NCI-H1436 (cell line): ENCODE results near the gene PPP2R5C.

Experiments used
- DNase-seq: peaks from one replicate; lab custom pipeline; 2025; lab: John Stamatoyannopoulos, UW

PPP2R5C gene

DNA sequence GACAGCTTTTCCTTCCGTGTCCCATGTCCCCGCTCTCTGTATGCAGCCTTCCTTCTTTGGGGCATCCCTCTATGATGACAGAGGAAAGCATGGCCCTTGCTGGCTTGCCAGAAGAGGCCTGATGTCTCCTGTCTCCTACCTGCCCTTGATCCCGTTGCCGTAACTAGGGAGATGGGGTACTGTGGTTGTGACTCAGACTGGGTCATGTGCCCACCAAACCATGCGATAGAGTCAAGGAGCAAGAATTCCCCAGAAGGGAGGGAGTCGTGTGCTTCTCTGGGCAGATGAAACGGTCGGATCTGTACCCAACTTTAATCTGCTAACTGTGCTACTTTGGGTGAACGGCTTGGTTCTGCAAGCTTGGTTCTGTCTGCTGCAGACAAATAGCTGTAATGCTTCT, 103.8 kb downstream of the PPP2R5C start:
- no peak for DNase-seq

DNA sequence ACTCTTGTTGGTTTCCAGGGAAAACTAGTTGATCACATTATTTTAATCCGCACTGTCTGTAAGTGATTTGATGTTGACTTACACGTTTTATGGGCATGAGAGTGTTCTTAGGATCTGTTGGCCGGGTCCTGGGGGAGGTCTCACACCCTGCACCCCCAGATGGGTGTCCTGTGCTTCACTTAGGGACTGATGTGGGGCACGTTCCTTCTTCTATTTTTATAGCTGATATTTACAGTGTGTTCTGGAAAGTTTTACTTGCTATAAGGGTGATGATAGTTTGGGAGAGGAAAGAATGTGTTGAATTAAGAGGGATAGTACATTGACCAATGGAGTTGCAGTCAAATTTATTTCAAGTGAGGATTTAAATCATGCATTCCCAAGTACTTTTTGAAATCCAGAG, 106.3 kb downstream of the PPP2R5C start:
- no peak for DNase-seq

DNA sequence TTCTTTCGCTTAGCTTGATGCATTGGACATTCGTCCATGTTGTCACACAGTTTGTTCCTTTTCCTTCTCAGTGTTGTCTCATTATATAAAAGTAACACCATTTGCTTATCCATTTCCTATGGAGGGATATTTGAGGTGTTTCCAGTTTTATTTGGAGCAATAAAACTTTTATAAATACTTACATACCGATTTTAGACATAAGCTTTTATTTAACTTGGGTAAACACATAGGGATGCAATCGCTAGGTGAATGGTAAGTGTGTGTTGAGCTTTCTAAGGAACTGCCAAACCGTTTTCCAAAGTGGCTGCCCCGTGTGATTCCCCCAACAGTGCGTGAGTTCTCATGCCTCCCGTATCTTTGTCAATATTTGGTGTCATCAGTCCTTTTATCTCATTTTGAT, 107.7 kb downstream of the PPP2R5C start:
- no peak for DNase-seq

DNA sequence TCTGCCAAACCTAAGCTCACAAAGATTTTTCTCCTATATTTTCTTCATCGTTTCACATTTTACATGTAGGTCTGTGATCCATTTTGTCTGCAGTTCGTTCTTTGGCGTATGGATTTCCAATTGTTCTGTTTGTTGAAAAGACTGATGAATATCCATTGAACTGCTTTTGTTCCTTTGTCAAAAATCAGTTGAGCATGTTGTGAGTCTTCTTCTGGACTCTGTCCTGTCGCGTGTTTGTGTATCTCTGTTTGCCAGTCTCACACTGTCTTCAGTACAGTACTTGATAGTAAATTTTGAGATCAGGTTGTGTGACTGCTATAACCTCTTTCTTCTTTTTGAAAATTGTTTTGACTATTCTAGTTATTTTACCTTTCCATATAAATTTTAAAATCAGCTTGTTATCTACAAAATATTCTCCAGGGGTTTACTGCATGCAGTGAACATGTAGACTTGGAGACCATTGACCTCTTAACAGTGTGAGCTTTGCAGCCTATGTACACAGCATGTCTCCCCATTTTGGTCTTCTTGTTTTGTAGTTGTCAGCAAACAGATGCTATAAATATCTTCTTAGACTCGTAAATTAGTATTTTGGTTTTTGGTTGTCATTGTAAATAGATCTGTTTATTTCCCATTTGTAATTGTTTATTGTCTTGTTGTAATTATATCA, 108.9 kb downstream of the PPP2R5C start:
- no peak for DNase-seq

DNA sequence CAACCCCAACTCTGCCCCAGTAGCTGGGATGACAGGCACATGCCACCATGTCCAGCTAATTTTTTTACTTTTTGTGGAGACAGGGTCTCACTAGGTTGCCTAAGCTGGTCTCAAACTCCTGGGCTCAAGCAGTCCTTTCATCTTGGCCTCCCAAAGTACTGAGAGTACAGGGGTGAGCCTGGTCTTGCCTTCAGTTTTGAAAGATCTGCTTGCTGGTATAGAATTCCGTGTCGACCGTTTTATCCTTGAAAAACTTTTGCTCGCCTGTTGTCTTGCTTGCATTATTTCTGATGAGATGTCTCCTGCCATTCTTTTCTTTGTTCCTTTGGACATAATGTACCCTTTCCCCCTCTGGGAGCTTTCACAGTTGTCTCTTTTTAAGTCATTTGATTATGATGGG, 110.8 kb downstream of the PPP2R5C start:
- no peak for DNase-seq

DNA sequence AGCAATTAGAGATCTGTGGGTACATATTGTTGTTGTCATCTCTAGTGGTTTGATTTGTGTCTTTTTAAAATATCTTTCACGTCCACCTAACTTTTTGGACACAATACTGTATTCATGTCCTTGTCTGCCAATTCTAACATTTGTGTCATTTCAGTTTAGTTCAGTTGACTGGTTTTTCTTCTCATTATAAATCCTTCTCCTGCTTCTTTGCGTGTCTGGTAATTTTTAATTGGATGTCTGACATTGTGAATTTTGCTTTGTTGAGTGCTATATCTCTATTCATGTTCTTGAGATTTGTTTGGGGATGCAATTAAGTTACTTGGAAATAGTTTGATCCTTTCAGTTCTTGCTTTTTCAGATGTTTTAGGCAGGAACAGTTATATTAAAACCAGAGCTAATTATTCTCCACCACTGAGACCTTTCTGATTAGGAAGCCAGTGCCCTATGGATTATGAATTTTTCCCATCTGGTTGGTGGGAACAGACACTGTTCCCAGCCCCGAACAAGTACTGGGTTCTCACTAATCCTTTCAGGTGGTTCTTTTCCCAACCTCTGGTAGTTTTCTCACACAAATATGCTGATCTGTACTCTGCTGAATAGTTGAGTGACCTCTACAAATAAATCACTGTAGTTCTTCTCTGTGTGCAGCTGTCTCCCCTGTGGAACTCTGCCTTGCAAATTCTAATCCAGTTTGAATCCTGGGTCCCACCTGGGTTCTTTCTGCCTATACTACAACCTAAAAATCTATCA, 111.7 kb downstream of the PPP2R5C start:
- no peak for DNase-seq

DNA sequence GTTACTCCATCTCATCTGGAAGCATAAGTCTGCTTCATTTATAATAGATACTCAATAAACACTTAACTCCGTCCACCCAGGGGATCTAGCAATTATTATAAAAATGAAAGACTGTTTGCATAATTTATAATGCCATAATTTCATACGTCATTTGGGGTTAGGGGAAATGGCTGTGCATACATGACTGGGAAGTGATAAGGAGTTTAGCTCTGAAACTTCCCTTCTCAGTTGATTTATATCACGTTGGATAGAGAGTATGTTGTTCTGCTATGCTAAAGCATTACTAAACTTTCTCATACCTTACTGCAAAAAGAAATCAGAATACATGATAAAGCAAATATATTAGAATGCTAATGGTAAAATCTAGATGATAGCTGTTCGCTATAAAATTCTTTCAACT, 112.5 kb downstream of the PPP2R5C start:
- no peak for DNase-seq

DNA sequence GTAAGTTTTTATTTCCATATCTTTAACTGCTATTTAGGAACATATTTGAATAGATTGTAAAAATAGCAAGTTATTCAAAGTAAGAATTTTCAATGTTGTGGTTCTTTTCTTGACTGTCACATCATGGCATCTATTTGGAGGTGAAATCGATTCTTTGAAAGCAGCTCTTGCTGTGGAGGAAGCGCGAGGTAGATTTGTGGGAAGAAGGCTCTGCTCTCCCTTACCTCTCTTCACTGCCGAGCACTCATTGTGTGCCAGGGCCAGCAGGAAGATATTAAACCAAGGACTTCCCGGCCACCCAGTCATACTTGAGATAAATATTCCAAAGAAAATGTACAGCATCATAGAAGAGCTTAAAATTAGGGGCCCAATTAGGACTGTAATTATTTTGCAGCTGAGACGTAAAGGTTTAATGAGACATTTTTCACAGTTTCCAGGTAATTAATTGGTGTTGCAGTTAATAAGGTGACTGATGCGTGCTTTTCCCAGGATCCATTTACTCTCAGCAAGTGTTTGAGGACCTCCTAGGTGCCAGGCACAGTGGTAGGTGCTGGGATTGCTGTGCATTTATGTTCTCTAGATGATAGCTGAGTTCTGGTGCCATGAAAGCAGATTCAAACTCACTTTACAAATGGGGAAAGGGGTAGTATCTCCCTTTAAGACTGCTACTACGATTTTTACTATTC, 113.7 kb downstream of the PPP2R5C start:
- no peak for DNase-seq

DNA sequence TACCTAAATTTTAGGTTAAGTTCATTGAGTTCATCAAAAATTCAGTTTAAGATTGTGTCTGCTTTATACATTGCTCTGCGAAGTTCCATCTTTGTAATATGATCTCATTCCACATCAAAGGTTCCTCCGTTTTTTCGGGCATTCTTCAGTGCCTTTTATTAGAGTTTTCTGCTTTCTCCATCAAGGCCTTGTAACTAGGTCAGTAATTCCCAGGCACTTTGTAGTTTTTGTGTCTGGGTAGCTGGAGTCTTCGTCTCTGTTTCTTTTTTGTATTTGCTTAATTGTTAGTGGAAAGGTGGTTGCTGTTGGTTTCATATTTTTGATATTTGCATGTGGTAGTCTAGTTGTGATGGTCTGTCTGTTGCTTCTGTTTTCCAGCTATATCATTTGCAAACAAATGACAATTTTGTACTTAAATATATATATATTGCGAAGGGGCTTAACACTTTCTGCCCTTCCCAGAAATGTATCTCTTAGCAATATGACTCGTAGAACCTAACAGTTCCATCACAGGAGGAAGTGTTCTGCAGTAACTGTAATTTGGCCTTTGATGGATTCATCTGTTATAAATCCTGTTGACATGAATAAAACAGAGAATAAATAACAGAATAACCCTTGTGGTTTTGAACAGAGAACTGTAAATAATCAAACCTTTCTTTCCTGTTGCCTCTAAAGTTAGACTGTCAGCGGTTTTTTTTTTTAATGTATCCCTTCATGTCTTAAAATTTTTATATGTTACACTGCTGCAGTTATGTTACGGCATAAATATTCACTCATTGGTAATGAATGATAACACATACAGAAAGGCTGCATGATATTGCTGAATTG, 114.4 kb downstream of the PPP2R5C start:
- DNase-seq = no peak

DNA sequence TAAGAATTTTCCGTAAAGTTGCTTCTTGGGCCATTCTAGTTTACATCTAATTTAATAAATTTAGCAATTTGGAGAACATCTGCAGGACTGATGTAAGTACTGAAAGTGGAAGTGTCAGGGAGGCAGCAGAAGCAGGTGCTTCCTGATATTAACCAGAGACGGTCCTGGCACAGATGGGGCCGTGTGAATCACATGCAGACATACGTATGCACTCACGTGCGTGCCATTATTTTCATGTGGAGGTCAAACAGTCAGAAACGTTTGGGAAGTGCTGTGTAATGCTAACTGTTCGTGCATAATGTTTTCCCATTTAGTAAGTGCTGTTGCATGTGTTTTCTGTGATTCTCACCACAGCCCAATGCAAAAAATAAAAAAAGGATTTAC, 115.0 kb downstream of the PPP2R5C start:
- DNase-seq = peak; percentile 40

DNA sequence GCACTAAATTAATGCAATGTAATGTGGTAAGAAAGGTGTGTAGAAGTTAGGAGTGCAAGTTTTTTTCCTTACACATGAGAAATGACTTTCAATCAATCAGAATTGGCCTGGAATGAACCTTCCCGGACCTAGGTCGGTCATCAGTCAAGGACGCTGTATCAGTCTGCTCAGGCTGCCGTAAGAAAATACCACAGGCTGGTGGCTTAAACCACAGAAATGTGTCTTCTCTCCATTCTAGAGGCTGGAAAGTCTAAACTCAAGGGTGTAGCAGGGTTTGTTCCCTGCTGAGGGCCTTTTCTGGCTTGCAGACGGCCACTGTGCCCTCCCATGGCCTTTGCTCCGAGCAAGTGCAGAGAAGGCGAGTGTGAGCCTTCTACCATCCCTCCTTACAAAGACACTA, 116.3 kb downstream of the PPP2R5C start:
- no peak for DNase-seq

DNA sequence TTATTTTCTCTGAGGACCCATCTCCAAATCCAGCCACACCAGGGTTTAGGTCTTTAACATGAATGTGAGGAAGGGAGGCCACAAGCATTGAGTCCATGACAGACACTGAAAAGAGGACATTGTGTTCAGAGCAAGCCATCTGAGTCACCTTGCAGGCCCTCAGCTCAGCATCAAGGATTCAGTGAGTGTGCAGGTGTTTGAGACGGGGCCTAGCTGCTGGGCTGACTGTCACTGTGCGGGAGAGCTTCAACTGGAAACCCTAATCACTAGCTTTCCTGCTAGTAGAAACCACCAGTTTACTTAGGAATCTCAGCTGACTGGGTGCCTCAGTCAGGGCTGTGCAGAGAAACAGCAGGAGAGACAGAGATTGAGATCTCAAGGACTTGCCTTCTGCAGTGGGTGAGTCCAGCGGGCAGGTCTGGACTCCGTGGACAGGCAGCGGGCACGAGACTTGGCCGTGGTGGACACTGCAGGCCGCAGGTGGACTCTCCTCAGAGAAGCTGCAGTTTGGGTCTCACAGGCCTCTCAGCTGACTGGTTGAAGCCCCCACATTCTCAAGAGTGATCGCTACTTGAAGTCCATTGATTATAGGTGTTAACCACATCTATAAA, 116.8 kb downstream of the PPP2R5C start:
- DNase-seq = no peak

DNA sequence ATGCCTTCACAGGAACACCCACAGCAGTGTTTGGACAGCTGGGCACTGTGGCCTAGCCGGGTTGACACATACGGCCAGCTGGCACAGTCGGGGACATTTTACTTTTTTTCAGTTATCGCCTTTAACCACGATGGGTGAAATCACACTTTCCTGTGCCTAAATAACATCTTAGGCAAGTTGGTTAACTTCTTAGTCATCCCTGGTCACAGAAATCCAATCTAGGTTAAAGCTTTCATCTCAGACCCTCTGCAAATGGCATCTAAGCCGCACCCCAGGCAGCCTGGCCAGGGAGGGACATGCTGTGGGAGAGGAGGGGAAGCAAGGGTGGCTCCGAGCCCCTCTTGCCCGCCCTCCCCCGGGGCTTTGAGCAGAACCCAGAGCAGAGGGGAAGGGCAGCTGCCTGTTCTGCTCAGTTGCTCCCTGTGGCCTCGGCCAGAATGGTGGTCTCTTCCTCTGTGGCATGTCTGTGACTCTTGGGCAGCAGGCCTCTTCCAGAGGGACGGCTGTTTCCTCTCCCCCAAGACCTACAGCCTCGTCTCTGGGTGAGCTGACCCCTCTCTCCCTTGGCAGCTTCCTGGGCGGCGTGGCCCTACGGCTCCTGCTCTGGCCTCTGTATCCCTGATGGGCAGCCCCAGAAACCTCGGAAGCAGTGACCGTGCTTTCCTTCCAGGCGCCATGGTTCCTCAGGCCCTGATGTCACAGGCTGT, 117.5 kb downstream of the PPP2R5C start:
- DNase-seq = no peak

DNA sequence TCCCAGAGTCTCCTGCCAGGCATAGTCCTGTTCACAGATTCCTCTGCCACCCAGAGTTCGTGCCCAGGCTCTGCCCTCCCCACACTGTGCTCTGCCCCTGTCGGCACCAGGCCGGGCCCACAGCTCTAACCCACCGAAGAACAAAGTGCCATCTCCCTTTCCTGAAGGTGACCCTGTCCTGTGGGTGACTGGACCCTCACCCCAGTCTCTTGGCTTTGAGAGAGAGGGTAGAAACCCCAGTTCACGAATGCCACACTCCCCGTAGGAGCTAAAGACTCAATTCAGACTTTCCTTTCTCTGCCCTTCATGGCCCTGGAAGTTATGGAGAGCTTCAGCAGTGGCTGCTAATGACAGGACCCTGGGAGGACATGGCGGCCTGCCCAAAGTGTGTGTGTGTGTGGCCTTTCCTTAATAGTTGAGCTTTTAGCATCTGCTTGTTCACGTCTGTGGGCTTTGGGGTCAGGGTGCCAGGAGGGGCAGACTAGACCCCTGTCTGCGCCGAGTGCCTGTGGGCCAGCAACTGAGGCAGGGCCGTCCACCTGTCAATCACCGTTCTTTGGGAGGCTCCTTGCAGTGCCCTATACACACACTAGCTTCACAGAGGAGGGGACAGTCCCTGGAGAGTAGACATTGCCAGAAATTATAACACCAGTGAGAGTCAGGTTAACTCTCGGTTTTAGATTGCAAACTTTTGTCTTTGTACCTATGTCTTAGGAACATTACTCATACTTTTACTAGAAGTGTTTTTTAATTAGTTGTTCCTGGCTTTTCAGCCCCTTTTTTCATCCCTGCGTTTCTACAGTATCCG, 118.2 kb downstream of the PPP2R5C start:
- no peak for DNase-seq

DNA sequence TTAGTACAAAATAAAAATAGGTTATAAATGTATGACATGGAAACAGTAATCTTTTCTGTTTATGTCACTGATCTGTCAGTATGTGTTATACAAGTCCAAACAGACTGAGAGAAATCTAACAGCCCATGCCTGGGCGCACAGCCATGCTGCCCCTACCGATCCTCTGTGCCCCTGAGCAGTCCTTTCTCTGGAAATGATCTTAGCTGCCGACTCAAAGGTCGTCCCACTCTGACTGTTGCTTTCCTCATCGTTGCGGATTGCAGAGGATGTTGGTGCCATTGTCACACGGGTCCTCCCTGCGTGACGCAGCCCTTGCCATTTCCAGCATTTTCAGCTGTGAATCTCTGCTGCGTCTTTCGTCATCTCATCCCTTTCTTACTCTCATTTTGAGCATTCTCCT, 119.9 kb downstream of the PPP2R5C start:
- DNase-seq = no peak

DNA sequence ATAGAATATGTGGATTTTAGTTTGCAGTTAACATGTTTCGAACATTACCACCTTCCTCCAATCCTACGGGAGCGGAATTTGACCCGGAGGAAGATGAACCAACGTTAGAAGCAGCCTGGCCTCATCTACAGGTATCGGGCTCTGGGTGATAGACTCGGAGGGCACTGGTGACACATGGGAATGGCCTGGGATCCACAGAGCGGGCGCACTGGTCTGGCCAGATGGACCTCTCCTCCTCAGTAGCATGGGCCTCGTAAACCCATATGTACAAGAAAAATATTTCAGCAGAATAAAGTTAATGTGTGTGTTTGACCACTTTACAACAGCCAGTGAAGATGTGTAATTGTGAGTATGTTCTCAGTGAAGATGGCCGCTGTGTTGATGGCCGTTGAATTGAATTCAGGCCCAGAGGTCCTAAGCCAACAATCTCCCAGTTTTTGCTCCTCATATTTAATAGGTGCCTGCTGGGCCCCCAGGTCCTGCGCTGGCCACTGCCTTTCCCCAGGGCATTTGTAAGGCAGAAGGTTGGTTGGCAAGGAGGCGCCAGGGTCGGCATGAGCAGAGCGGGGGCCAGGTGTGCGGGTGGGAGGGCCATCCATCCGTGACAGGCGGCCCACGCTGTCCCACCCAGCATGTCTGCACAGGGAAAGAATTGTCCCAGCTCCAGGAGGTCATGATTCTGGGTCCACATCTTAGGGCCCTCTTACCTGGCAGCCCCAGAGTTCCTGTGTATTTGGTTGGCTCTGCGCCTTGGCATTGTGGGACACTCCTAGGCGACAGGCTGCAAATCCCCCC, 120.8 kb downstream of the PPP2R5C start:
- no peak for DNase-seq

DNA sequence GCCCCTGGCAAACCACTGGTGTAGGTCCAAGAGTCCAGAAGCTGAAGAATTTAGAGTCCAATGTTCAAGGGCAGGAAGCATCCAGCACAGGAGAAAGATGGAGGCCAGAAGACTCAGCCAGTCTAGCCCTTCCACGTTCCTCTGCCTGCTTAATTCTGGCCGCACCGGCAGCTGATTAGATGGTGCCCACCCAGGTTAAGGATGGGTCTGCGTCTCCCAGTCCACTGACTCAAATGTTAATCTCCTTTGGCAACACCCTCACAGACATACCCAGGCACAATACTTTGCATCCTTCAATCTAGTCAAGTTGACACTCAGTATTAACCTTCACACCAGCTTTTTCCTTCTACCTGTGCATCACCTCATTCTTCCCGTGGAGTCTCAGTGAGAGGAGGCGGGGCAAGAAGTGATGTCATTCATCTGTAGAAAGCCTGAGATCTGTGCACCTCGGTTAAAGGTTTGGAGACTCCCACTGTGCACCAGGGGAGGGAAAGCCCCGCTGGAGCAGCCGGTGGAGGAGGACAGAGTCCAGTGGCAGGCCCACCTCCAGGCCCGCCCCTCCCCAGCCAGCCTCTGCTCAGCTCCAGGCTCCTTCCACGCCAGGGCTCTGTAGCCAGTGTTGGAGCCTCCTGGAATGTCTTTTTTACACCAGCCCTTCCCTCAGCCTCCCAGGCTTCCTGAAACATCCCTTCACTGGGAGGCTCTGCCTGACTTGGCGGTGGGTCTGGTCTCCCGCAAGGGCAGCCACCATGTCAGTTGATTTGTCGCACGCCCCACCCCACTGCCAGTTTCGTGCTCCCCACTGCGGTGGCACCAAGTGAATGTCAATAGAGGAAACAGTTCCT, 122.8 kb downstream of the PPP2R5C start:
- no peak for DNase-seq

DNA sequence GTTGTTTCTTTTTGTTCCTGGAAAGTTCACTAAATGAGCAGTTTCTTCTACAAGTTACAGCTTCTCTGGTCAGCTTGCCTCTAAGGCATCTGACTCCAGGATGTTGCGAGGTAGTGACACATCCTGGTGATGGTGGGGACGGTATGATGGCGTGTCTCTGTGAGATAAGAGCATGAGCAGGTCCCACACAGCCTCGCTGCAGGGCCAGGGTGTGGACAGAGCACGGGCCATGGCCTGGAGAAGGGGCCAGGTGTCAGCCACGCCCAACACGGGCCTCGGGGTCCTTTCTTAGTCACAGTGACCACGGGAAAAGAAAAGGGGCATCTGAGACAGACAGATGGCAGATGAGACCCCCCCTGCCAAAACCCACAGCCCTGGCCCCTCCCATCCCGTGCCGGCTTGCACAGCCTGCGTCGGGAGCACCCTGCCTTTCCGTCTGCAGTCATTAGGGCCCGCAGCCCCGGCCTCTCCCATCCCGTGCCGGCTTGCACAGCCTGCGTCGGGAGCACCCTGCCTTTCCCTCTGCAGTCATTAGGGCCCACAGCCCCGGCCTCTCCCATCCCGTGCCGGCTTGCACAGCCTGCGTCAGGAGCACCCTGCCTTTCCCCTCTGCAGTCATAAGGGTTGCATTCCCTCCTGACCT, 123.5 kb downstream of the PPP2R5C start:
- no peak for DNase-seq
